Measurements from ENCODE around the gene ABI3BP.

ABI3BP gene

DNA sequence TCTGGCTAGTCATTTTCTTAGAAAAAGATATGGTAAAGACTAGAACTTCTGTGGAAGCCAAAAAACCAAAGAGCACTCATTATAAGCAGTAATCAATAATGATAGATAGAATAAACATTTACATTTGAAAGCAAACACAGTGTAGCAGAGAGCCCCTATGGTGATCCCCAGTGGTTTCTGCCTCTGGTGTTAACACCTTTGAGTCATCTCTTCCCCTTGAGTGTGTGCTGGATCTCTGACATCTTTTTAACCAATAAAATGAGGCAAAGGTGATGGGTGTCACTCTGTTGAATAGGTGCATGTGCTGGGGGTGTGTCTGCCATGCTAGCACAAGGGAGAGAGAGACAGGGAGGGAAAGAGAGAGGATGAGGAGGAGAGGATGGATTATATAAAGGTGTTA lies 162.3 kb downstream of the ABI3BP start:
- TF ChIP-seq GATA3 (IDR thresholded peaks at IDR 0.05; ENCODE audit: low read depth, low read length): no peak
- no peak for TF ChIP-seq GATA2 (IDR thresholded peaks at IDR 0.05; ENCODE audit: low read depth, low read length)

DNA sequence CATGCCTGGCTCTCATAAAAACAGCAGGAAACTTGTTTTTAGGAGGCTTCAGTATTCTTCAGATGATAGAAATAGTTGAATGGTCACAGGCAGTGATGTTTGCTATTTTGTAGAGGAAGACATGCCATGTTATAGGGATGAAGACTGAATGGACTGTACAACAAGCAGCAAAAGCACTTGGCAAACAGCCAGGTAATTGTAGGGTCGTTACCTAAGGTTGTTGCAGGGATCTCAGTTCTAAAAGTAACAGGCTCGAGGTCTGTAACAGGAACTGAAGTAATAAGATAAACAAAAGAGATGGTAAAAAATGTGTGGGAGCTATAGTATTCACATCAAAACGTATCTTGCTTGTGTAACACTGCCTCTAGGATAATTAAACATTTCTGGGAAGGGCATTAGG lies 167.6 kb downstream of the ABI3BP start:
- TF ChIP-seq GATA3 (IDR thresholded peaks at IDR 0.05; ENCODE audit: low read depth, low read length) (no peak), GATA2 (IDR thresholded peaks at IDR 0.05; ENCODE audit: low read depth, low read length) (no peak)

DNA sequence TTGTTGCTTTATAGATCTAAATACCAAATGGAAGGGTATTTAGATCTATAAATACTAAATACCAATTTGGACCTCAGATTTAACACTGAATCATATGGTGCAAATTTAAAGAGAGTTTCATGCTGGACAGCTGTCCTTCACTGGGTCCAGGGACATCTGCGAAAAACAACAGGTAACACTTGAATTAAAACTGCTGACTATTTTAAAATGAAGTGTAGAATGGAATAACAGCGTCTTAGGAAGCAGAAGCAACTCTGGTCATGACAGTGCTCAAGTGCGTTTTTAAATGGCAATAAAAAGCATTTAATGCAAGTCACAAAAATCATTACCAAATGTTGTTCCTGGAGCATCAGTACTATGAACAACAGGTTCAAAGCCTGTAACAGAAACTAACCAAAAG lies 177.6 kb downstream of the ABI3BP start:
- TF ChIP-seq GATA3 (IDR thresholded peaks at IDR 0.05; ENCODE audit: low read depth, low read length): no peak
- TF ChIP-seq GATA2 (IDR thresholded peaks at IDR 0.05; ENCODE audit: low read depth, low read length): no peak

DNA sequence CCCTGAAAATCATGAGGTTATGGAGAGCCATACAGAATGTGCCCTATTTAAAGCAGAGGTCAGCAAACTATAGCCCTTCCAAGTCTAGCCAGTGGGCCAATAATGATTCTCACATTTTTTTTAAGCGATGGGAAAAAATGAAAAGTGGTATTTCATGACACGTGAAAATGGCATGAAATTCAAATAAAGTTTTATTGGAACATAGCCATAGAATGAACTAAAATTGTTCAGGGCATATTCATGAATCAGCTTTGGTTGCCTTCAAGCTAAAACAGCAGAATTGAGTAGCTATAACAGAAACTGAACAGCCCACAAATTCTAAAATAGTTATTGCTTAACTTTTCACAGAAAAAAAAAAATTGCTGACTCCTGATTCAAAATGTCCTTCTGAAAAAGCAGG lies 179.4 kb downstream of the ABI3BP start:
- TF ChIP-seq GATA3 (IDR thresholded peaks at IDR 0.05; ENCODE audit: low read depth, low read length) (no peak), GATA2 (IDR thresholded peaks at IDR 0.05; ENCODE audit: low read depth, low read length) (no peak)

DNA sequence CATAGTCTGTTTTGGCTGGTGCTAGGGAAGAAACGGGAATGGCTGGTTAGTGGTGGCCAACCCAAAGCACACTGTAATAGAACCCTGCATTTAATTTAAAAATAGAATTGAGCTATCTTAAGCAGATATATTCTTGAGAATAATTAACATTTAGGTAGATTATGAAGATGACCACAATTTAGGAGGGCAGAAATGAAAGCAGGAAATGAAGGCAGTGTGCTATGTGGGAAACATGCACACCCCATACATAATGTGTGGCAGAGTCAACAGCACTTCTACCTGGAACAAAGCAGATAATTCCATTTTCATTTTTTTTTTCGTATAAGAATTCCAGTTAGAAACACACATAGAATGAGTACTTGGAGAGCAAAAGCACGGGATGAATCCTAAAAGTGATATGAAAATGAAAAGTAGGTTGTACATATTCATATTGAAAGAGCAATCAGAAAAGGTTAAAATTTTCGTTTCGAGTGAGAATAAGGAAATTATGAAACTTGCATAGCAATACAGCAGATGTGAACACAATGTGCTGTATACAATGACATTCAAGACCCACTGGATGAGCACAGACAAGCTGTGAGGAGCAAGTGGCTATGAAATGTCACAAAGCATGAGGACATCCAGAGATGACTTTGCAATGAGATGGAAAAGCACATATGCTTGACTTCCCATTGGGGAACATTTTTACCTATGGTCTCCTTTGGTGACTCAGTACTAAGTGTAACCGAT lies 181.3 kb downstream of the ABI3BP start:
- TF ChIP-seq GATA3 (IDR thresholded peaks at IDR 0.05; ENCODE audit: low read depth, low read length) (no peak), GATA2 (IDR thresholded peaks at IDR 0.05; ENCODE audit: low read depth, low read length) (no peak)

DNA sequence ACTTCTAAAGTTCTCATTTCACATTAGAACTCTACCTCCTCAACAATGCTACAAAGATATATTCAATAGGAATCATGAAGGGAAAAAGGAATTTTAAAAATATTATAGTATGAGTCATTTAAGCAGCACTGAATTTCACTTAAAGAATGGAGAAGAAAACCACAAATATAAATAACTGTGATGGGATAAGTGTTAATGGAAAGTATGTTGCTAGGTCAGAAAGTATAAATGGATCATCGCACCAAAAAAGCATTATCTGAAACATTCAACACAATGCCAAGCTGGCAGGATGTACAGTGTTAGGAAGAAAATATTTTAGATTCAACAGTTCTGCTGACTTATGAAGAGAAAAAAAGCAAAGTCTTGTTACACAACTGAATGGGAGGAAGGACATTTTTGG lies 182.6 kb downstream of the ABI3BP start:
- TF ChIP-seq GATA3 (IDR thresholded peaks at IDR 0.05; ENCODE audit: low read depth, low read length): no peak

DNA sequence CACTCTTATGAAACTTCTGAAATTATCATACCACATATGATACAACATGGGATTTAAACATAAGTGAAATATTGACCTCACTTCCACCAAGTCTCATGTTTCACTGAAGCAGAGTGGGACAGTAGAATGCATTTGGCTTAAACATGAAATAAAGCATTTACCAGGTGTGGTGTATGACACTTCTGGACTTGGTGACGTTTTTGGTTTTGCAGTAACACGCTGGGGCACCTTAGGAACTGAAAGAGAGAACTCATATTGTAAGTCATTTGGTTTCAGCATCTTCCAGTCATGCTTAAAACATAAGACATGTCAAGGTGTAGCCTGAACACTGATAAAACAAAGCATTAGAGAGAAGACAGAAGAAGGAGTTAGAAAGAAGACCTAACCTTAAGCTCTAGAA lies 188.6 kb downstream of the ABI3BP start:
- TF ChIP-seq GATA2 (IDR thresholded peaks at IDR 0.05; ENCODE audit: low read depth, low read length) (no peak), GATA3 (IDR thresholded peaks at IDR 0.05; ENCODE audit: low read depth, low read length) (no peak)

DNA sequence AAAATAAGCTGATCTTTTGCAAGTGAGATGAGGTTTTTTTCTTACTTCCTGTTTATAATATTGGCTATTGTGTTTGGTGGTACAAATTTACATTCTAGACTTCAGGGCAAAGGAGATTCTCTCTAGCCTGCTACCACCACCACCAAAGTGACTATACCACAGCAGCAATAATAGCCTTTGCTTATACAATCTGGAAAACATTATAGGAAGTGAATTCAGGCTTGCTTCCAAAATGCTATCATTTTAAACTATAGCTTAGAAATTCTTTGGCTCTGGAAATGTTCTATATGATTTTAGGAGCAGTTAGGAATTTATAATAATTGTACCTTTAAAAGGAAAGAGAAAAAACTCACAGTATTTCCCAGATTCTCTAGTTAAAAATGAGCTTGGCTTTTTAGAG lies 189.5 kb downstream of the ABI3BP start:
- TF ChIP-seq GATA2 (IDR thresholded peaks at IDR 0.05; ENCODE audit: low read depth, low read length) (no peak), GATA3 (IDR thresholded peaks at IDR 0.05; ENCODE audit: low read depth, low read length) (no peak)

DNA sequence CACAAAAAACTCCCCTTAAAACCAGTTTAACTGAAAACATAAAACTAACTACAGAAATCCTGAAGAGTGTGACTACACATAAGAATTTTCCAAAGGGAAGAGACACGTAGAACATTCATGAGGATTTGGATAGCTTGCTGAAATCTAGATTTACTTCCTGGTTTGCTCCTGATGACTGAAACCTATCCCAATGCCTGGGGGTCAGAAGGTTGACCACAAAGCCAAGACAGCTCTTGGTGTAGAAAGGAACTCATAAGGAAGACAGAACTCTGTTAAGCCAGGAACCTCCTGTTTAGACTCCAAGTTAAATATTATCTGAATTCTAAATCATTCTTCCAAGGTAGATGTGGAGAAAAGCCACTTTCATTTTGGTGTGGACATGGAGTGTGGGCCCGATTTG lies 191.1 kb downstream of the ABI3BP start:
- TF ChIP-seq GATA3 (IDR thresholded peaks at IDR 0.05; ENCODE audit: low read depth, low read length) (no peak), GATA2 (IDR thresholded peaks at IDR 0.05; ENCODE audit: low read depth, low read length) (no peak)

DNA sequence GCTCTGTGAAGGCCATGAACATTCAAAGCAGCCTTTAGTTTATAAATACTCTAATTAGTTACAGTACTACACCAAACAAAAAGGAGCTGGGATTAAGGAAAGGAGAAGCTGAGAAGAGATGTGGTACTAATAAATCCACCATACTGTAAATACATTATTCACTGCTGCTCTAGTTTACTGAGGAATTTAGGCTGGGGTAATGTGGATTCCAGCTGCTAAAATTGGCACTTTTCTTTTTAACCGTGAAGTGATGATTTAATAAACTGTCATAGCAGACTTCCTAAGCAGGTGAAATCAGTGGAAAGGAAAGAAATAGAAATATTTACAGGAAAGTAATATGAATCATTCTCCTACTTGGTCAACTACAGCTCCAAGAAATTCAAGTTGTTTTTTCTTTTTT lies 195.2 kb downstream of the ABI3BP start:
- TF ChIP-seq GATA3 (IDR thresholded peaks at IDR 0.05; ENCODE audit: low read depth, low read length) (no peak), GATA2 (IDR thresholded peaks at IDR 0.05; ENCODE audit: low read depth, low read length) (no peak)

DNA sequence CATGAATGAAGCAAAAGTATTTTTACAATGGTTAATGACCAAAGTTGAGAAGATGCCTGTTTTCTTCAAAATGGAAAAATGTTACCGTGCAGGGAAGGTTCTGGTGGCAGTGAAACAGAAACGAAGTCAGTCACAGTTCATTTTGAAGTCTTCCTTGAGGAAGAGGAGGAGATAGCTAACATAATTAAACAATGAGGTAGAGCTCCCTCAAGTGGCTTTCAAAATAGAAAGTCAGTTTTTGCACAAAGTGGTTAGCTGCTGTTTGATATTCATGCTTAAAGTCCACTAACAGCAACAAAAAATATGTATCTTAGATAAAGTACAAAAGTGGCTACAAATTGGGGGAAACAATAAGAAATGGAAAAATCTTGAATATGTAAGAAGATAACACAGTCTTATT lies 196.7 kb downstream of the ABI3BP start:
- no peak for TF ChIP-seq GATA2 (IDR thresholded peaks at IDR 0.05; ENCODE audit: low read depth, low read length)
- no peak for TF ChIP-seq GATA3 (IDR thresholded peaks at IDR 0.05; ENCODE audit: low read depth, low read length)

DNA sequence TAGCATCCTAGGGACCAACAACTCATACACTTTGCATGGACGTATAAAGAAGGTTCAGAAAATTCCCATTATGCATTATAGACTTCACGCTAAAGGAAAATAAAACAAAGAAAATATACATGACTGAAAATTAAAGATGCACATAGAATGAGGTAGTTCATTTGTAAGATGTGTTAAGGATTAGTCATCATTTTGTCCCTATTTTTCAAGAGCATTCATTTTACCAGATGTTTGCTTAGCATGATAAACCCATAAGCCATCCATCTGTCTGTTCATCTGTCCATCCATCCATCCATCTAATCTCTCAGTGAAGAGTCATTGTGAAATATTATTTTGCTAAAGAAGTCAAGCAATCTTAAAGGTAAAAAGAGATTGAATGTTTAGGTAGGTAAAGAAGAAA lies 203.6 kb downstream of the ABI3BP start:
- no peak for TF ChIP-seq GATA3 (IDR thresholded peaks at IDR 0.05; ENCODE audit: low read depth, low read length)
- no peak for TF ChIP-seq GATA2 (IDR thresholded peaks at IDR 0.05; ENCODE audit: low read depth, low read length)

DNA sequence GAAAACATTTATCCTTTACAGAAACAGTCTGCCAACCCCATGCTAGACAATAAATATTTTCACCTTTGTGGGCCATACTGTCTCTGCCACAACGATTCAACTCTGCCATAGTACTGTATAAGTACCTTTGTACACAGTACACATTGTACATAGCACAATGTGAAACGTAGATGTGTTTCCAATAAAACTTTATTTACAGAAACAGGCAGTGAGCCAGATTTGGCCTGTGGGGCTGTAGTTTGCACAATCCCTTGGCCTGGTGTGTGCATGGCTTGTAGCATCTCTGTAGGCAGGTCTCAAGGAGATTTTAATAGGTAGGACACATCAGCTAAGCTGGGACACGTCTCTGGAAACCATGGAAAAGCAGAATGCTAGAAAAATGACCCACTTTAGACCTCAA lies 209.6 kb downstream of the ABI3BP start:
- TF ChIP-seq GATA2 (IDR thresholded peaks at IDR 0.05; ENCODE audit: low read depth, low read length): no peak
- no peak for TF ChIP-seq GATA3 (IDR thresholded peaks at IDR 0.05; ENCODE audit: low read depth, low read length)

DNA sequence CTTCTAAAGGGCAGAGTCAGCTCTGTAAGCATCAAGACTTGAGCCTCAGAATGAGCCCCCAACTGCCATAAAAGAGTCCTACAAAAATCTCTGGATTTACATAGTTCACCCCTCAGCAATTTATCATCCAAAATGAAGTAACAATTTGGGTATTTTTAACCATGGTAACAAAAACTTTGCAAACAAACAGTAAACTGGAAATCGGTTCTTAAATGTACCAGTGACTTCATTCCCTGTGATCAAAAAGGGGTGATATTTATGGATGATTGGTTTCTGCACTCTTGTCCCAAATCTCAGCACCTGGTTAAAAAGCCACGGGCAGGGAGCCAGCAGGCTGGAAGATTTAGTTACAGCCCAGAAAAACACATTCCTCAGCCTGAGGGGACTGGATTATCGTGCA lies 210.3 kb downstream of the ABI3BP start:
- TF ChIP-seq GATA3 (IDR thresholded peaks at IDR 0.05; ENCODE audit: low read depth, low read length) (no peak), GATA2 (IDR thresholded peaks at IDR 0.05; ENCODE audit: low read depth, low read length) (no peak)

DNA sequence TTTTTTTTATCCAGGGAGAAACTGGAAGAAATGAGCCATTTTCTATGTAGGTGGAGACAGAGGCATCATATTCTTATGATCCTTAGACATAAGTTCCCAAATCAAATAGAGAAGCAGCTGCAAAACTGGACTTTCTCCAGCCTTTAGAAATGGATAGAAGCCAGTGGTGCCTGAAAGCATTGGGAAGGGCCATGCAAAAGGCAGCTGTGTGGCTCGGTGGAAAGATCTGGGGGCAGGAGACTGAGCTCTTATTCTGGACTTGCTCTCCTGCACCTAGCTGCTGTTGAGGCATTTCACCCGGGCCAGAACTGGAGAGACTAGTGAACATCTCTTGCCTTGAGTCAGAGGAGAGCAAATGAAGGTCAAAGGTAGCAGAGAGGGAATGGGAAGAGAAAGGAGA lies 210.9 kb downstream of the ABI3BP start:
- TF ChIP-seq GATA3 (IDR thresholded peaks at IDR 0.05; ENCODE audit: low read depth, low read length): no peak

DNA sequence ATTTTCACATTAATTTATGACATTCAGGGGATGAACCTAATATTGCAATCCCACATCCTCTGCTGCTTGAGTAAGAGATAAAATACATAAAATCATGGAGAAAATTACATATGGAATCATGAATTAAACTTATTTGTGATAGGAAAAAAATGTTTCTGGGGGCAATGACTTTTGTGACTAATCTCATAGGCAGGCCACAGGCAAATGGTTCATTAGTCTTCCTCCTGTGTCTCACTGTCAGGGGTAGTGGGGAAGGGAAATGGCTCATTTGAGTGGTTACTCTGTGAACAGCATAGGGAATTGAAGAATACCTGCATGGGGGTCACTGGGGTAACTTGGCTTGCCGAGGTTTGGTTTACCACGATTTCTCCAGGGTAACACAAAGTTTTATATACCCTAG lies 211.9 kb downstream of the ABI3BP start:
- TF ChIP-seq GATA3 (IDR thresholded peaks at IDR 0.05; ENCODE audit: low read depth, low read length) (no peak), GATA2 (IDR thresholded peaks at IDR 0.05; ENCODE audit: low read depth, low read length) (no peak)

Data from SH-SY5Y (cell line).